Measurements from ENCODE around the gene CFAP99.

Gene CFAP99

GRCh38 chr4:2418650-2419571, at the start of gene CFAP99:
CFAP99 (plus strand) TSS chr4:2418955.
- Histone ChIP-seq H3K27me3 (peaks cover 0 to 43% of the 10 kb centered on the region in 2 donors), H3K4me1 (peaks cover 0 to 34% (median 30%) of the 10 kb centered on the region in 4 donors), H3K27ac (peak within 1 kb of the TSS in 1 of 2 donors; percentile 34), H3K4me3 (peak within 1 kb of the TSS; percentile 56 to 67), H3K9me3 (no peaks in the 10 kb centered on the region), H3K36me3 (no peaks in the 10 kb centered on the region)
- DNase-seq: peak; percentile 96 to 97
- no peak for TF ChIP-seq CTCF (IDR thresholded peaks at IDR 0.05)
- intact Hi-C loops (cut with DNase I; ENCODE audit: low total_unique reads): loop anchor here (5.0 to 10.0 kb wide), 3 partner anchors 43 to 177 kb away; partner anchors contain the start of genes FAM193A, HAUS3 and POLN

GRCh38 chr4:2370597-2371320, 48.0 kb upstream of the CFAP99 start:
- Histone ChIP-seq H3K9me3 (no peaks in the 10 kb centered on the region), H3K36me3 (no peaks in the 10 kb centered on the region), H3K27ac (no peak overlapping the region), H3K27me3 (no peaks in the 10 kb centered on the region), H3K4me1 (no peaks in the 10 kb centered on the region), H3K4me3 (no peak overlapping the region)
- no peak for TF ChIP-seq CTCF (IDR thresholded peaks at IDR 0.05)
- intact Hi-C loops (cut with DNase I; ENCODE audit: low total_unique reads): no loop called here
- no peak for DNase-seq

GRCh38 chr4:2371765-2372487, 46.8 kb upstream of the CFAP99 start:
- no peak for TF ChIP-seq CTCF (IDR thresholded peaks at IDR 0.05)
- H3K4me3 ChIP-seq: no peak overlapping the region
- H3K27ac ChIP-seq: no peak overlapping the region
- no peaks in the 10 kb centered on the region for H3K4me1 ChIP-seq
- no peaks in the 10 kb centered on the region for H3K36me3 ChIP-seq
- intact Hi-C loops (cut with DNase I; ENCODE audit: low total_unique reads): no loop called here
- no peaks in the 10 kb centered on the region for H3K27me3 ChIP-seq
- no peaks in the 10 kb centered on the region for H3K9me3 ChIP-seq
- DNase-seq: no peak

GRCh38 chr4:2372488-2373030, 46.2 kb upstream of the CFAP99 start:
- intact Hi-C loops (cut with DNase I; ENCODE audit: low total_unique reads): no loop called here
- Histone ChIP-seq H3K4me3 (no peak overlapping the region), H3K4me1 (no peaks in the 10 kb centered on the region), H3K9me3 (no peaks in the 10 kb centered on the region), H3K36me3 (no peaks in the 10 kb centered on the region), H3K27ac (no peak overlapping the region), H3K27me3 (no peaks in the 10 kb centered on the region)
- no peak for DNase-seq
- TF ChIP-seq CTCF (IDR thresholded peaks at IDR 0.05): no peak

GRCh38 chr4:2373532-2373931, 45.2 kb upstream of the CFAP99 start:
- no peaks in the 10 kb centered on the region for H3K36me3 ChIP-seq
- intact Hi-C loops (cut with DNase I; ENCODE audit: low total_unique reads): no loop called here
- H3K9me3 ChIP-seq: no peaks in the 10 kb centered on the region
- H3K27me3 ChIP-seq: no peaks in the 10 kb centered on the region
- no peak overlapping the region for H3K27ac ChIP-seq
- DNase-seq: no peak
- no peak for TF ChIP-seq CTCF (IDR thresholded peaks at IDR 0.05)
- H3K4me1 ChIP-seq: no peaks in the 10 kb centered on the region
- H3K4me3 ChIP-seq: no peak overlapping the region
